Smooth muscle cell (in vitro differentiated cells): ENCODE data around the gene RNF41. TPM values are rescaled to one million over a fixed set of nuclear protein-coding genes. Genes with fewer than 3 reads are reported as not detected.
"Not testable (repeated sequence)": the region's sequence is repeated elsewhere in the genome, so short reads cannot be mapped to it uniquely, and the experiment has no call there.

ENCODE experiments used
- DNase-seq: peaks from one replicate; lab custom pipeline; 2025; ENCODE audit not compliant: unreplicated experiment; lab: John Stamatoyannopoulos, UW
- H2AFZ ChIP-seq: fragments of 200-600 bp; sonication (generic); 2 replicates; pipeline ENCODE4 v1.6.0; 2016; ENCODE audit warnings: antibody characterized with exemption, low read depth, mild to moderate bottlenecking
- H3F3A ChIP-seq: fragments of 200-600 bp; sonication (generic); 2 replicates; pipeline ENCODE4 v1.6.0; 2017; ENCODE audit warnings: antibody characterized with exemption, low read depth
- H3K27ac ChIP-seq: fragments of 200-600 bp; sonication (generic); 2 replicates; pipeline ENCODE4 v1.5.1; 2016; ENCODE audit warnings: low read depth, mild to moderate bottlenecking
- H3K27me3 ChIP-seq: fragments of 200-600 bp; sonication (generic); 2 replicates; pipeline ENCODE4 v1.6.1; 2016; ENCODE audit warnings: low read depth, mild to moderate bottlenecking
- H3K36me3 ChIP-seq: fragments of 200-600 bp; sonication (generic); 2 replicates; pipeline ENCODE4 v1.5.1; 2016; ENCODE audit warnings: low read depth
- H3K4me1 ChIP-seq: fragments of 200-600 bp; sonication (generic); 2 replicates; pipeline ENCODE4 v1.5.1; 2016; ENCODE audit warnings: low read depth
- H3K4me2 ChIP-seq: fragments of 200-600 bp; sonication (generic); 2 replicates; pipeline ENCODE4 v1.6.0; 2016; ENCODE audit warnings: mild to moderate bottlenecking
- H3K4me3 ChIP-seq: fragments of 200-600 bp; sonication (generic); 2 replicates; pipeline ENCODE4 v1.5.1; 2016; ENCODE audit warnings: mild to moderate bottlenecking
- H3K79me2 ChIP-seq: fragments of 200-600 bp; sonication (generic); 2 replicates; pipeline ENCODE4 v1.6.0; 2016; ENCODE audit warnings: low read depth, mild to moderate bottlenecking
- H3K9ac ChIP-seq: fragments of 200-600 bp; sonication (generic); 2 replicates; pipeline ENCODE4 v1.6.0; 2016; ENCODE audit warnings: low read depth
- H3K9me3 ChIP-seq: fragments of 200-600 bp; sonication (generic); replicated peaks from 2 replicates; pipeline ENCODE4 v1.5.1; 2016; ENCODE audit warnings: low read depth
- H4K20me1 ChIP-seq: fragments of 200-600 bp; sonication (generic); 2 replicates; pipeline ENCODE4 v1.6.0; 2016; ENCODE audit warnings: low read depth
- CTCF ChIP-seq: fragments of 200-600 bp; sonication (generic); IDR thresholded peaks from 2 replicates; pipeline ENCODE4 v1.5.1; 2017; ENCODE audit warnings: borderline replicate concordance, mild to moderate bottlenecking, antibody characterized with exemption; ENCODE audit not compliant: insufficient read depth, poor library complexity, severe bottlenecking
- WGBS: methylation state at CpG from one replicate; pipeline ENCODE4 v1.1.7; 2016; ENCODE audit warnings: low lambda C conversion rate; 5-methylcytosine and 5-hydroxymethylcytosine counted together
- polyA plus RNA-seq: library from polyadenylated mRNA; unstranded; fragments of >200 nt; fragmentation: Nextera tagmentation; extraction: Ambion mirVana; gene quantifications from 2 replicates; pipeline ENCODE4 v1.2.1, GENCODE V29; 2016
- total RNA-seq: library from RNA; depleted of rRNA; stranded (reverse); fragments of >200 nt; gene quantifications from 2 replicates; pipeline ENCODE4 v1.2.3, GENCODE V29; 2014

RNF41 gene
- total and polyA plus RNA-seq, 2 experiments from 2014 or later: 19.4 to 46.1 TPM

- H3K36me3 ChIP-seq: no peaks in the 10 kb centered on the region
- no peaks in the 10 kb centered on the region for H4K20me1 ChIP-seq
- DNase-seq: no peak
- no peaks in the 10 kb centered on the region for H3K4me1 ChIP-seq
- no peak overlapping the region for H3K9ac ChIP-seq
- H3K4me3 ChIP-seq: no peak overlapping the region
- H2AFZ ChIP-seq: no peak overlapping the region
- H3F3A ChIP-seq: peaks cover 8% of the 10 kb centered on the region
- 23% methylated on average over 1 of the region's 1 CpG for WGBS
- H3K27me3 ChIP-seq: no peaks in the 10 kb centered on the region
- no peaks in the 10 kb centered on the region for H3K79me2 ChIP-seq
- no peak overlapping the region for H3K27ac ChIP-seq
- H3K9me3 ChIP-seq: no peaks in the 10 kb centered on the region
- no peak overlapping the region for H3K4me2 ChIP-seq
- no peak for TF ChIP-seq CTCF
Measured at GRCh38 chr12:56198836-56199235, 22.9 kb downstream of the RNF41 start.

- H3K27ac ChIP-seq: no peak overlapping the region
- no peaks in the 10 kb centered on the region for H3K36me3 ChIP-seq
- no peak overlapping the region for H3K4me3 ChIP-seq
- TF ChIP-seq CTCF: no peak
- H3F3A ChIP-seq: peaks cover 8% of the 10 kb centered on the region
- no peaks in the 10 kb centered on the region for H3K27me3 ChIP-seq
- no peaks in the 10 kb centered on the region for H3K9me3 ChIP-seq
- no peaks in the 10 kb centered on the region for H3K4me1 ChIP-seq
- no peaks in the 10 kb centered on the region for H4K20me1 ChIP-seq
- 89% methylated on average over 9 of the region's 9 CpGs for WGBS
- no peak for DNase-seq
- H3K4me2 ChIP-seq: no peak overlapping the region
- H3K9ac ChIP-seq: no peak overlapping the region
- no peak overlapping the region for H2AFZ ChIP-seq
- H3K79me2 ChIP-seq: no peaks in the 10 kb centered on the region
Measured at GRCh38 chr12:56197921-56198635, 23.6 kb downstream of the RNF41 start.

- H3F3A ChIP-seq, H3K9ac ChIP-seq, H3K27me3 ChIP-seq, H3K4me1 ChIP-seq, H3K9me3 ChIP-seq, H3K4me2 ChIP-seq, DNase-seq, H3K4me3 ChIP-seq, H3K36me3 ChIP-seq, H4K20me1 ChIP-seq, H2AFZ ChIP-seq, H3K79me2 ChIP-seq: not testable (repeated sequence)
- peak overlapping the region; percentile 28 for H3K27ac ChIP-seq
- WGBS: 42% methylated on average over 11 of the region's 11 CpGs
Measured at GRCh38 chr12:56196818-56197550, 24.7 kb downstream of the RNF41 start.

- H3K9ac ChIP-seq: no peak overlapping the region
- no peak for DNase-seq
- H3K79me2 ChIP-seq: peaks cover 8% of the 10 kb centered on the region
- H3K36me3 ChIP-seq: no peaks in the 10 kb centered on the region
- peaks cover 3% of the 10 kb centered on the region for H4K20me1 ChIP-seq
- H3F3A ChIP-seq: peaks cover 11% of the 10 kb centered on the region
- H3K4me2 ChIP-seq: no peak overlapping the region
- peak overlapping the region; percentile 34 for H2AFZ ChIP-seq
- no peak overlapping the region for H3K27ac ChIP-seq
- peaks cover 3% of the 10 kb centered on the region for H3K4me1 ChIP-seq
- no peaks in the 10 kb centered on the region for H3K9me3 ChIP-seq
- peak; percentile 88 for TF ChIP-seq CTCF
- H3K4me3 ChIP-seq: no peak overlapping the region
- 31% methylated on average over 1 of the region's 1 CpG for WGBS
- no peaks in the 10 kb centered on the region for H3K27me3 ChIP-seq
Measured at GRCh38 chr12:56193025-56193578, 28.6 kb downstream of the RNF41 start.
